ENCODE results near the gene USP15.

DNA sequence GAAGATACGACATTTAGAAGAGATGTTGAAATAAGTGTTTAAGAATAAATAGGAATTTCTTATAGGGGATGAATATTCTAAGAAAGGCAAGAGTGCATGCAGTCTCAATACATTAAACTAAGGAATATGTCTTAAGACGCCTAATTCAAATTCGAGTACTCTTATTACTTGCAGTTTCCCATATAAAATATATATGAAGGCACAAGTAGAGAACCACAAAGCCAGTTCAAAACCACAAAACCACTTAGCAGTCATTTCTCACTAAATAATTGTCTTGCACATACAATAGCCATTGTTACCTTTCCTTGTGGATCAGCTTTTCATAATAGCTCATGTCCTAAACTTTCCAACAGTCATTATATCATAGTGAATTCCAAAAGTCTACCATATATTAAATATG lies 115.4 kb downstream of the USP15 start:
- TF ChIP-seq CTCF (optimal IDR thresholded peaks at IDR 0.05 in 1 of 3, IDR thresholded peaks at IDR 0.05 in 1 of 3, conservative IDR thresholded peaks at IDR 0.05 in 1 of 3; ENCODE audit: extremely low read depth in 1 of 3, insufficient read depth in 2 of 3, low read length in 3 of 3): no peak
- no peak for TF ChIP-seq EZH2 (IDR thresholded peaks at IDR 0.05; ENCODE audit: low read length)
